Endothelial cell of umbilical vein (primary cell): ENCODE results near the gene COL26A1. TPM values are rescaled to one million over a fixed set of nuclear protein-coding genes. Genes with fewer than 3 reads are reported as not detected.

Source experiments
- BruUV-seq: library from RNA; stranded (reverse); fragments of 400-500 nt; replicated peaks from 2 replicates; lab custom pipeline; 2021; lab: Mats Ljungman, UMichigan
- CTCF ChIA-PET: fragments of 300-600, 350-600 bp; sonication (Branson Sonifier 250); formaldehyde crosslinking; loops from one replicate; lab custom pipeline; 2021; ENCODE audit warnings: antibody characterized with exemption, inconsistent platforms; lab: Charles Lee
- POLR2A ChIA-PET: fragments of 300-600, 350-600 bp; sonication (Branson Sonifier 250); formaldehyde crosslinking; loops from one replicate; lab custom pipeline; 2021; ENCODE audit warnings: antibody characterized with exemption, inconsistent platforms; lab: Charles Lee
- DNase-seq: peaks from one replicate; pipeline ENCODE4 v3.0.0-alpha.2; 2011; ENCODE audit warnings: low read depth, low spot score
- FAIRE-seq: peaks from 2 replicates; lab custom pipeline; 2011; peaks lifted over from hg19 to GRCh38; lab: Jason Lieb, UNC
- H2AFZ ChIP-seq: 2 replicates; pipeline ENCODE4 v1.6.0; 2012; ENCODE audit warnings: low read depth, low read length, control low read depth, inconsistent platforms
- H3K27ac ChIP-seq: 2 replicates; pipeline ENCODE4 v1.5.1; 2011; ENCODE audit warnings: low read depth, mild to moderate bottlenecking, control low read depth, low read length, moderate library complexity; ENCODE audit not compliant: insufficient read depth
- H3K27me3 ChIP-seq, 2 experiments: 2 replicates each; pipeline versions ENCODE4 v1.6.0 to v1.6.1; 2011; ENCODE audit warnings: low read length in 2 of 2, mixed read lengths in 1 of 2; ENCODE audit not compliant: control insufficient read depth in 2 of 2, insufficient read depth in 2 of 2
- H3K36me3 ChIP-seq, 2 experiments: 2 replicates in 1 of 2; 3 replicates in 1 of 2; pipeline ENCODE4 v1.5.1; 2011; ENCODE audit warnings: low read length in 2 of 2, mild to moderate bottlenecking in 1 of 2, moderate library complexity in 1 of 2; ENCODE audit not compliant: control insufficient read depth in 2 of 2, insufficient read depth in 2 of 2; ENCODE audit errors: extremely low read depth in 1 of 2
- H3K4me1 ChIP-seq: 3 replicates; pipeline ENCODE4 v1.5.1; 2011; ENCODE audit warnings: mild to moderate bottlenecking, low read length; ENCODE audit not compliant: control insufficient read depth, insufficient read depth; ENCODE audit errors: extremely low read depth
- H3K4me2 ChIP-seq: 2 replicates; pipeline ENCODE4 v1.6.1; 2011; ENCODE audit warnings: low read length, control low read depth, mixed read lengths; ENCODE audit not compliant: insufficient read depth
- H3K4me3 ChIP-seq, 3 experiments: fragments of 200-600 bp in 1 of 3; sonication (generic), shearing (Covaris generic) in 1 of 3; replicated peaks in 1 of 3; 2 replicates each; pipeline ENCODE4 v1.5.1; 2011 to 2016; ENCODE audit warnings: control low read depth in 3 of 3, low read length in 3 of 3, mild to moderate bottlenecking in 2 of 3, inconsistent platforms in 1 of 3, low read depth in 1 of 3, moderate library complexity in 1 of 3; ENCODE audit not compliant: insufficient read depth in 1 of 3
- H3K79me2 ChIP-seq: 2 replicates; pipeline ENCODE4 v1.6.0; 2012; ENCODE audit warnings: low read length, inconsistent platforms; ENCODE audit not compliant: control insufficient read depth, insufficient read depth
- H3K9ac ChIP-seq: replicated peaks from 2 replicates; pipeline ENCODE3; 2011; ENCODE audit warnings: low read length, control low read depth; ENCODE audit not compliant: insufficient read depth; ENCODE audit errors: extremely low read depth
- H3K9me1 ChIP-seq: replicated peaks from 3 replicates; pipeline ENCODE4 v1.6.0; 2011; ENCODE audit warnings: mild to moderate bottlenecking, low read length; ENCODE audit not compliant: control insufficient read depth, insufficient read depth; ENCODE audit errors: extremely low read depth
- H3K9me3 ChIP-seq: replicated peaks from 2 replicates; pipeline ENCODE4 v1.5.1; 2012; ENCODE audit warnings: low read length, inconsistent platforms; ENCODE audit not compliant: control insufficient read depth, insufficient read depth
- H4K20me1 ChIP-seq: replicated peaks from 2 replicates; pipeline ENCODE3; 2011; ENCODE audit warnings: mild to moderate bottlenecking, low read length; ENCODE audit not compliant: control insufficient read depth, insufficient read depth; ENCODE audit errors: extremely low read depth
- EZH2 ChIP-seq: IDR thresholded peaks from 2 replicates; pipeline ENCODE4 v1.6.1; 2012; ENCODE audit warnings: borderline replicate concordance, low read depth, mild to moderate bottlenecking, moderate library complexity, low read length, inconsistent platforms; ENCODE audit not compliant: severe bottlenecking
- FOS ChIP-seq: IDR thresholded peaks from 2 replicates; pipeline ENCODE4 v1.6.1; 2011; ENCODE audit warnings: mild to moderate bottlenecking, low read length, moderate library complexity, borderline replicate concordance; ENCODE audit not compliant: insufficient read depth
- JUN ChIP-seq: IDR thresholded peaks from 2 replicates; pipeline ENCODE4 v1.6.1; 2011; ENCODE audit warnings: borderline replicate concordance, low read depth; ENCODE audit not compliant: insufficient read length, insufficient read depth
- POLR2A ChIP-seq: IDR thresholded peaks from 2 replicates; pipeline ENCODE4 v1.6.1; 2012; ENCODE audit warnings: low read depth, mild to moderate bottlenecking, control low read depth, low read length
- dilution Hi-C: fragments of 300-500 bp; cut with MboI; formaldehyde crosslinking; loops from one replicate; pipeline ENCODE4 v1.15.0; 2019; ENCODE audit warnings: low sequenced_read_pairs; ENCODE audit not compliant: extremely low pct_ligation_motif_present
- intact Hi-C: fragments of 100-400 bp; cut with micrococcal nuclease; formaldehyde crosslinking; loops from one replicate; pipeline ENCODE4 v1.10.0; 2022
- polyA plus RNA-seq, 4 experiments: library from polyadenylated mRNA; depleted of rRNA in 3 of 4; stranded (reverse) in 3 of 4; unstranded in 1 of 4; fragments of >200 nt; gene quantifications; 2 replicates each; pipeline versions ENCODE4 v1.2.1 to v1.2.3, GENCODE V29; 2011 to 2012; ENCODE audit warnings: missing spikeins in 1 of 4
- total RNA-seq: library from RNA; stranded (reverse); gene quantifications from 2 replicates; pipeline ENCODE4 v1.2.3, GENCODE V29; 2021
- TF ChIP-seq, protein P1 (sequence below): IDR thresholded peaks from 2 replicates; pipeline ENCODE4 v1.6.1; 2011; ENCODE audit not compliant: insufficient read depth, insufficient read length
- TF ChIP-seq, protein P2 (sequence below), 2 donors: IDR thresholded peaks; 1 replicate in 1 of 2; 2 replicates in 1 of 2; pipeline ENCODE4 v1.5.1; 2011; ENCODE audit warnings: low read length in 2 of 2, mild to moderate bottlenecking in 2 of 2, moderate library complexity in 2 of 2, control low read depth in 1 of 2, inconsistent platforms in 1 of 2, low read depth in 1 of 2; ENCODE audit not compliant: insufficient read depth in 1 of 2; ENCODE audit errors: extremely low read depth in 1 of 2

Gene COL26A1
- total and polyA plus RNA-seq, 2 donors (not counting 3 experiments of a cell fraction or from before 2014, with no cell fraction given) = not detected

DNA sequence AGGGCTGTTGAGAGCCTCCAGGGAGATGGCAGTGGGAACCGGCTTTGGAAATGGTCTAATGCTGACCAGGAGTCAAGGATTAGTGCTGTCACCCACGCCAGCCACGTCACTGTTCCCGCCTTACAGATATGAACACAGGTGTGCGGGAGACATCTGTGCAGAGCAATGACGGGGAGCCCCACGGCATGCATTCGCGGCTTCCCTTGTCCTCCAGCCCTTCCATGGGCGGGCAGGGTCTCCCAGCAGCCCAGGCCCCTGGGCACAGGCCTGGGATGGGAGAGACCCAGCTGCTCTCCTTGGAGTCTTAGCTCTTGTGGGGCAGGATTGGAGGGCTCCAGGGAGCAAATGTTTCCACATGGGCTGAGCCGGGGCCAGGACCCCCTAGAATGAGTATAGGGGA, 172.2 kb downstream of the COL26A1 start:
- Histone ChIP-seq H3K4me2 (no peak overlapping the region), H4K20me1 (no peaks in the 10 kb centered on the region), H3K9ac (no peak overlapping the region), H3K9me3 (no peaks in the 10 kb centered on the region), H3K79me2 (no peaks in the 10 kb centered on the region), H3K4me1 (no peaks in the 10 kb centered on the region), H2AFZ (no peak overlapping the region), H3K4me3 (no peak overlapping the region), H3K36me3 (no peaks in the 10 kb centered on the region), H3K27me3 (no peaks in the 10 kb centered on the region), H3K9me1 (no peaks in the 10 kb centered on the region), H3K27ac (no peak overlapping the region)
- TF ChIP-seq EZH2 (no peak), JUN (no peak), FOS (no peak)
- FAIRE-seq = no peak
- no TSS peak for BruUV-seq
- POLR2A ChIA-PET = no interaction called here
- DNase-seq = no peak
- dilution Hi-C loops (no loop called here), intact Hi-C loops (no loop called here)
- CTCF ChIA-PET = interaction anchor here (0.8 to 1.3 kb wide), 4 partner anchors 9 to 738 kb away, joined by 3 to 4 read pairs (median 3); partner anchors contain the start of gene COL26A1

DNA sequence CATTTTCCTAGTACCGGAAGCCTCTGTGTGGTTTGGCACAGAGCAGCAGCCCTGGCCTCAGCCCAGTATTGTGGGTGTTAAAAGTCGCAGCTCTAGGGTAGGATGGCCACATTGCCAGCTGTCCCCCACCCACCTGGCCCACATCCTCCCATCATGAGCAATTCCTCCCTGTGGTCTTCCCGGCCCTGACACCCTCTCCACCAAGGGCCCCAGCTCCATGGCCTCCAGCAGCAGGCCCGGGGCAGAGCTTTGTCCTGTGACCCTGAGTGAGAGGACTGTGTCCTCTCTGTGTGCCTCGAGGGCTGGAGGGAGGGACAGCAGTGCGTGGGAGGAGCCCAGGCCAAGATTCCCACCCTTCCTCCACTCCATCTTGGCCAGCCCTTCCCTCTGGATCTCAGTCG, 172.7 kb downstream of the COL26A1 start:
- no peaks in the 10 kb centered on the region for H3K27me3 ChIP-seq
- H2AFZ ChIP-seq = no peak overlapping the region
- H3K27ac ChIP-seq = no peak overlapping the region
- TF ChIP-seq POLR2A = no peak
- TF ChIP-seq, protein P1, sequence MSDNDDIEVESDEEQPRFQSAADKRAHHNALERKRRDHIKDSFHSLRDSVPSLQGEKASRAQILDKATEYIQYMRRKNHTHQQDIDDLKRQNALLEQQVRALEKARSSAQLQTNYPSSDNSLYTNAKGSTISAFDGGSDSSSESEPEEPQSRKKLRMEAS = no peak
- TF ChIP-seq, protein P2, sequence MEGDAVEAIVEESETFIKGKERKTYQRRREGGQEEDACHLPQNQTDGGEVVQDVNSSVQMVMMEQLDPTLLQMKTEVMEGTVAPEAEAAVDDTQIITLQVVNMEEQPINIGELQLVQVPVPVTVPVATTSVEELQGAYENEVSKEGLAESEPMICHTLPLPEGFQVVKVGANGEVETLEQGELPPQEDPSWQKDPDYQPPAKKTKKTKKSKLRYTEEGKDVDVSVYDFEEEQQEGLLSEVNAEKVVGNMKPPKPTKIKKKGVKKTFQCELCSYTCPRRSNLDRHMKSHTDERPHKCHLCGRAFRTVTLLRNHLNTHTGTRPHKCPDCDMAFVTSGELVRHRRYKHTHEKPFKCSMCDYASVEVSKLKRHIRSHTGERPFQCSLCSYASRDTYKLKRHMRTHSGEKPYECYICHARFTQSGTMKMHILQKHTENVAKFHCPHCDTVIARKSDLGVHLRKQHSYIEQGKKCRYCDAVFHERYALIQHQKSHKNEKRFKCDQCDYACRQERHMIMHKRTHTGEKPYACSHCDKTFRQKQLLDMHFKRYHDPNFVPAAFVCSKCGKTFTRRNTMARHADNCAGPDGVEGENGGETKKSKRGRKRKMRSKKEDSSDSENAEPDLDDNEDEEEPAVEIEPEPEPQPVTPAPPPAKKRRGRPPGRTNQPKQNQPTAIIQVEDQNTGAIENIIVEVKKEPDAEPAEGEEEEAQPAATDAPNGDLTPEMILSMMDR (IDR thresholded peaks at IDR 0.05; ENCODE audit: extremely low read depth in 1 of 2, insufficient read depth in 1 of 2, low read depth in 1 of 2, low read length in 2 of 2) = no peak
- intact Hi-C loops (no loop called here), dilution Hi-C loops (no loop called here)
- POLR2A ChIA-PET = no interaction called here
- H3K4me2 ChIP-seq = no peak overlapping the region
- no peak overlapping the region for H3K9ac ChIP-seq
- no peaks in the 10 kb centered on the region for H3K79me2 ChIP-seq
- no peaks in the 10 kb centered on the region for H3K36me3 ChIP-seq
- no peak overlapping the region for H3K4me3 ChIP-seq
- DNase-seq = no peak
- BruUV-seq = no TSS peak
- no peaks in the 10 kb centered on the region for H3K9me1 ChIP-seq
- CTCF ChIA-PET = interaction anchor here (0.8 to 1.3 kb wide), 4 partner anchors 9 to 737 kb away, joined by 3 to 4 read pairs (median 3); partner anchors contain the start of gene COL26A1
- H3K9me3 ChIP-seq = no peaks in the 10 kb centered on the region
- H4K20me1 ChIP-seq = no peaks in the 10 kb centered on the region
- no peaks in the 10 kb centered on the region for H3K4me1 ChIP-seq
- FAIRE-seq = no peak
